Neuronal stem cell (in vitro differentiated cells): ENCODE results near the gene CD59.
A peak's percentile ranks its signal among the peaks of the same experiment; 100 is the strongest.

Experiments used
- DNase-seq: peaks from one replicate; pipeline ENCODE4 v3.0.0-alpha.2; 2013; ENCODE audit warnings: low spot score
- H2AFZ ChIP-seq: one replicate; pipeline ENCODE4 v1.6.1; 2013; ENCODE audit warnings: mild to moderate bottlenecking, low read length, inconsistent platforms
- H2AK5ac ChIP-seq: 2 replicates; pipeline ENCODE4 v1.6.1; 2013; ENCODE audit warnings: low read depth, mild to moderate bottlenecking, inconsistent platforms, low read length, moderate library complexity, mixed read lengths
- H2BK120ac ChIP-seq: 2 replicates; pipeline ENCODE4 v1.6.1; 2013; ENCODE audit warnings: low read depth, mild to moderate bottlenecking, inconsistent platforms, low read length, moderate library complexity, mixed read lengths
- H2BK12ac ChIP-seq: one replicate; pipeline ENCODE4 v1.6.1; 2013; ENCODE audit warnings: low read length, inconsistent platforms
- H2BK15ac ChIP-seq: 2 replicates; pipeline ENCODE4 v1.6.1; 2013; ENCODE audit warnings: mild to moderate bottlenecking, low read length, inconsistent platforms, mixed read lengths
- H2BK5ac ChIP-seq: one replicate; pipeline ENCODE4 v1.6.1; 2013; ENCODE audit warnings: inconsistent platforms, mild to moderate bottlenecking, low read length, moderate library complexity
- H3K14ac ChIP-seq: one replicate; pipeline ENCODE4 v1.6.1; 2013; ENCODE audit warnings: low read length, inconsistent platforms
- H3K18ac ChIP-seq: 2 replicates; pipeline ENCODE4 v1.6.1; 2013; ENCODE audit warnings: low read length, inconsistent platforms
- H3K23ac ChIP-seq: 2 replicates; pipeline ENCODE4 v1.6.1; 2013; ENCODE audit warnings: low read depth, mild to moderate bottlenecking, mixed read lengths, low read length, inconsistent platforms; ENCODE audit not compliant: poor library complexity
- H3K27ac ChIP-seq: replicated peaks from 3 replicates; pipeline ENCODE4 v1.5.1; 2013; ENCODE audit warnings: low read length, inconsistent platforms
- H3K27me3 ChIP-seq, 3 experiments: 2 replicates each; pipeline ENCODE4 v1.6.1; 2013; ENCODE audit warnings: low read length in 3 of 3, mild to moderate bottlenecking in 2 of 3, inconsistent platforms in 1 of 3, low read depth in 1 of 3, mixed read lengths in 1 of 3, moderate library complexity in 1 of 3; ENCODE audit not compliant: control insufficient read depth in 3 of 3, insufficient read depth in 3 of 3
- H3K36me3 ChIP-seq, 2 donors: replicated peaks in 1 of 2; 2 replicates each; pipeline ENCODE4 v1.6.1; 2013; ENCODE audit warnings: low read length in 2 of 2; ENCODE audit not compliant: control insufficient read depth in 2 of 2, insufficient read depth in 2 of 2
- H3K4ac ChIP-seq: 2 replicates; pipeline ENCODE4 v1.6.1; 2013; ENCODE audit warnings: inconsistent platforms, mild to moderate bottlenecking, low read length, moderate library complexity
- H3K4me1 ChIP-seq, 2 donors: 1 replicate in 1 of 2; 2 replicates in 1 of 2; pipeline ENCODE4 v1.6.1; 2013; ENCODE audit warnings: low read length in 2 of 2, low read depth in 1 of 2; ENCODE audit not compliant: control insufficient read depth in 2 of 2, insufficient read depth in 1 of 2
- H3K4me2 ChIP-seq: one replicate; pipeline ENCODE4 v1.6.1; 2013; ENCODE audit warnings: mild to moderate bottlenecking, low read length, inconsistent platforms; ENCODE audit not compliant: insufficient read depth, poor library complexity, severe bottlenecking
- H3K4me3 ChIP-seq, 2 donors: 2 replicates each; pipeline ENCODE4 v1.5.1; 2013; ENCODE audit warnings: low read length in 2 of 2, mild to moderate bottlenecking in 2 of 2, inconsistent platforms in 1 of 2, moderate library complexity in 1 of 2
- H3K79me1 ChIP-seq: one replicate; pipeline ENCODE4 v1.6.1; 2013; ENCODE audit warnings: low read depth, mild to moderate bottlenecking, inconsistent platforms, low read length, moderate library complexity
- H3K9ac ChIP-seq: one replicate; pipeline ENCODE4 v1.6.1; 2013; ENCODE audit warnings: mild to moderate bottlenecking, low read depth, low read length, inconsistent platforms; ENCODE audit not compliant: poor library complexity
- H3K9me3 ChIP-seq, 2 donors: replicated peaks in 1 of 2; 2 replicates each; pipeline versions ENCODE3 to v1.6.1; 2013; ENCODE audit warnings: low read length in 2 of 2, mild to moderate bottlenecking in 2 of 2, inconsistent platforms in 1 of 2, low read depth in 1 of 2, mixed read lengths in 1 of 2, moderate library complexity in 1 of 2; ENCODE audit not compliant: control insufficient read depth in 2 of 2, insufficient read depth in 1 of 2
- H4K8ac ChIP-seq: one replicate; pipeline ENCODE4 v1.6.1; 2013; ENCODE audit warnings: low read depth, mild to moderate bottlenecking, inconsistent platforms, low read length, moderate library complexity
- H4K91ac ChIP-seq: one replicate; pipeline ENCODE4 v1.6.1; 2013; ENCODE audit warnings: low read length, low read depth, mild to moderate bottlenecking, inconsistent platforms; ENCODE audit not compliant: poor library complexity
- WGBS, 2 donors: extraction: QIAGEN DNeasy Blood & Tissue Kit; methylation state at CpG; one replicate each; pipeline ENCODE4 v1.1.7; 2013; ENCODE audit warnings: missing lambda C conversion rate in 2 of 2, mixed read lengths in 1 of 2; ENCODE audit not compliant: insufficient read length in 2 of 2, insufficient replicate concordance in 1 of 2; ENCODE audit errors: extremely low coverage in 2 of 2; 5-methylcytosine and 5-hydroxymethylcytosine counted together

CD59 gene

DNA sequence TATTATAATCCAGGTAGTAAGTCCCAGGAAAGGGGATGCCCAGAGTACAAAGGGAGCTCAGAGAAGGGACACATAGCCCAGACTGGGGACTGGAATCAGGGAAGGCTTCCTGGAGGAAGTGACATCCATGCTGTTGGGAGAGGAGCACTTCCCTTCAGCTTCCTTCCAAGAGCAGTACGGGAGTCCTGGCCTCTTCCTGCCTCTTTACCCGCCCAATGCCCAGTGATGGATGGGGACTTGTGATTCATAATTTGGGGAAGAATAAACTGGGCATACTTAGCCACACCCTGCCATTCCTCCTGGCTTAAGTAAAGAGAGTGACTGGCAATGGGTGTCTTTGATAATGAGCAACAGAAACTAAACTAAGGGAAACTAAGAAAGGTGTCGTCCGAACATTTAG is 47.1 kb downstream of the CD59 start:
- no peak overlapping the region for H3K23ac ChIP-seq
- peaks cover 16 to 25% of the 10 kb centered on the region in 2 donors for H3K4me1 ChIP-seq
- no peak for DNase-seq
- no peak overlapping the region for H2BK5ac ChIP-seq
- WGBS, 2 donors, result no CpG with 5 or more reads among the region's 4 CpGs
- no peak overlapping the region for H2BK120ac ChIP-seq
- no peak overlapping the region for H3K18ac ChIP-seq
- no peak overlapping the region for H2AK5ac ChIP-seq
- no peak overlapping the region for H4K91ac ChIP-seq
- H2BK12ac ChIP-seq, result no peak overlapping the region
- H3K36me3 ChIP-seq, result no peaks in the 10 kb centered on the region
- H3K4me3 ChIP-seq, result no peak overlapping the region
- H3K4me2 ChIP-seq, result no peak overlapping the region
- H3K27me3 ChIP-seq, result no peaks in the 10 kb centered on the region
- H3K79me1 ChIP-seq, result no peaks in the 10 kb centered on the region
- no peak overlapping the region for H3K27ac ChIP-seq
- no peak overlapping the region for H2BK15ac ChIP-seq
- H2AFZ ChIP-seq, result no peak overlapping the region
- peaks cover 0 to 3% of the 10 kb centered on the region in 2 donors for H3K9me3 ChIP-seq
- no peak overlapping the region for H4K8ac ChIP-seq
- H3K9ac ChIP-seq, result no peak overlapping the region
- H3K4ac ChIP-seq, result no peak overlapping the region
- H3K14ac ChIP-seq, result no peak overlapping the region

DNA sequence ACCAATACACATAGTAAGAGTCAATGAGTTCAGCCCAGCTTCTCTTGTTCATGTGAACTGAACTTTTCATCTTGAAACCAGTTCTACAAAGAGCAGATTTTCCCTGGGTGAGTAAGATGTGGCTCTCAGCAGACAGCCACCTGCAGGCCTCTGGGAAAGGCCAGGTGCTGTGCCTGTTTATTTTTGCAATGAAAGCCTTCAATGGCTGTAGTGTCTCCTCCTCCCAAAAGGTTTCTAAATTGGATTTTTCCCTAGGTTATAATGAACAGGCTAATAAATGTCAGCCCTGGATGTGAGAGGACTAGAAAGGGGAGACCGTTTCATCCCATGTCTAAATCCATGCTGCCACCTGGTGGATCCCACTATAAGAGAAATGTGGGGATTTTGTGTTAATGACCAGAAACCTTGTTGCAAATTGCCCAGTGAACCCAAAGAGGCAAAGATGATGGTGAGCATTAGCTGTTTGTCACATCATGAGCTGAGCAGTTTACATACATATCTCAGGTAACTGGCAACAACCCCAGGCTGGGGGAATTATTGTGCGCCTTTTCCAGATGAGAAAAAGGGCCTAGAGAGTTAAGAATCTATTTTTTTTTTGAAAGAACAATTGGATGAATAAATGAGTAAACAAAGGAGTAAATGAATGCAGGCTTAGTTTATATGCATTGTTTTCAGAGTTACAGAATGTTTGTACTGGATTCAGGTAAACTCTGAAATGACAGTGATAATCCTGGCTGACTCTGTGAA is 48.3 kb downstream of the CD59 start:
- H3K36me3 ChIP-seq, result no peaks in the 10 kb centered on the region
- no peak overlapping the region for H2AFZ ChIP-seq
- H3K14ac ChIP-seq, result no peak overlapping the region
- H3K4ac ChIP-seq, result no peak overlapping the region
- H2BK120ac ChIP-seq, result no peak overlapping the region
- H4K91ac ChIP-seq, result no peak overlapping the region
- no peak overlapping the region for H3K4me2 ChIP-seq
- no peak overlapping the region for H3K4me3 ChIP-seq
- peaks cover 0 to 3% of the 10 kb centered on the region in 2 donors for H3K9me3 ChIP-seq
- H2BK5ac ChIP-seq, result no peak overlapping the region
- no peak overlapping the region for H3K9ac ChIP-seq
- peaks cover 17 to 28% of the 10 kb centered on the region in 2 donors for H3K4me1 ChIP-seq
- H4K8ac ChIP-seq, result no peak overlapping the region
- H3K27ac ChIP-seq, result no peak overlapping the region
- H2BK12ac ChIP-seq, result no peak overlapping the region
- H3K18ac ChIP-seq, result no peak overlapping the region
- no peak overlapping the region for H3K23ac ChIP-seq
- H2BK15ac ChIP-seq, result no peak overlapping the region
- H3K79me1 ChIP-seq, result no peaks in the 10 kb centered on the region
- H3K27me3 ChIP-seq, result no peaks in the 10 kb centered on the region
- no peak overlapping the region for H2AK5ac ChIP-seq
- peak; percentile 57 for DNase-seq
- no CpG with 5 or more reads among the region's 2 CpGs for WGBS, 2 donors

DNA sequence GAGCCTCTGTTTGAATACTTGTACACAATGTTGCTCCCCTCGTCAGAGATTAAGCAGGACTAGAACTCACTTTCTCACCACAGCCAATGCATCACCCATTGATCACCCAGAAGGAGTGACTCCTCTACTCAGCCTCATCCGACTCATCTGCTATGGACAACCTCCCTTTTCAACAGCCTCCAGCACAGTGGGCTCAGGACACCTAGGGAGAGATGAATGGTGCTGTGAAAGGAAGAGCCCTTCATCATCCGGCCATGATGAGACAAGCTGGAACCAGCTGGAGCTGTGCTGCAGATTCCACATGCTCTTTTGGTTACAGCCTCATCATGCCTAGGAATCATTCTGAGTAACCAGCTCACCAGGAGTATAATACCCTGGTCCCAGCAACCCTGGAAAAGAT is 51.1 kb downstream of the CD59 start:
- H2BK15ac ChIP-seq, result no peak overlapping the region
- peaks cover 0 to 3% of the 10 kb centered on the region in 2 donors for H3K9me3 ChIP-seq
- no CpG with 5 or more reads among the region's 3 CpGs for whole genome bisulfite sequencing, 2 donors

DNA sequence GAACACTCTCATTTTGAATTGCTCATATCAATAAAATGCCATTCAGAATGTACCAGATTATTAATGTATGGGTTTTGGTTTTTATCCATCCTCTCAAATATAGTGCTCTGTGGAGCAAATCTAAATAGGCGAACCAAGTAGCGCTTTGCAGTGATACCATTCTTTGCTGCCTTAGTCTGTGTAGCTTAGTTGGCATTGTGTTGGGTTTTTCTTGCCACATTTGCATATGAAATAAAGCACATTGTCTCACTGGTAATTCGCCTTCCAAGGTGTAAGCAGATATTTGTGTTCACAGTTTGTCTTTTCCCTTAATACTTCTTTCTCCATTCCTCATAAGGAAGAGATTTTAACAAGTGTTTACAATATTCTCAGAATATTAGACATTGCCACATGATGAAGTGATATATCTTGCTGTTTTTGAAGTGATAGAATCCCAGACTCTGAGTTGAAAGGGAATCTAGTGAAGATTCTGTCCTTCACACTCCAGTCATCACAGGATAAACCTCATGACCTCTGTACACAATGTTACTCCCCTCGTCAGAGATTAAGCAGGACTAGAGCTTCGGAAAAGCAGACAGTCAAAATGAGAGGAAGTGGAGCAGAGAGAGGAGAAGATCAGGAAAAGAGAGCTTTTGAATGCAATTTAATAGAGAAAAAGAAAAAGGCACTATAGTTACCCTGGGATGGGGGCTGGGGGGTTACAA is 52.1 kb downstream of the CD59 start:
- Histone ChIP-seq H3K23ac (no peak overlapping the region), H2BK120ac (no peak overlapping the region), H2AK5ac (no peak overlapping the region), H4K8ac (no peak overlapping the region), H3K36me3 (no peaks in the 10 kb centered on the region), H3K18ac (no peak overlapping the region), H3K27me3 (no peaks in the 10 kb centered on the region), H4K91ac (no peak overlapping the region), H3K14ac (no peak overlapping the region), H3K9ac (no peak overlapping the region), H2BK5ac (no peak overlapping the region), H3K4me3 (no peak overlapping the region), H3K79me1 (no peaks in the 10 kb centered on the region), H2AFZ (peak overlapping the region; percentile 72), H3K4me1 (peaks cover 4 to 14% of the 10 kb centered on the region in 2 donors), H3K4ac (no peak overlapping the region), H3K4me2 (no peak overlapping the region), H3K9me3 (peaks cover 0 to 3% of the 10 kb centered on the region in 2 donors), H3K27ac (no peak overlapping the region), H2BK15ac (no peak overlapping the region), H2BK12ac (no peak overlapping the region)
- no CpG with 5 or more reads among the region's 5 CpGs for WGBS, 2 donors
- DNase-seq, result no peak

More for the DNA sequence above, 51.1 kb downstream of the CD59 start:
- H3K23ac ChIP-seq, result no peak overlapping the region
- no peak overlapping the region for H3K14ac ChIP-seq
- H4K8ac ChIP-seq, result no peak overlapping the region
- H2AK5ac ChIP-seq, result no peak overlapping the region
- no peak overlapping the region for H2BK12ac ChIP-seq
- H2BK5ac ChIP-seq, result no peak overlapping the region
- H3K79me1 ChIP-seq, result no peaks in the 10 kb centered on the region
- no peak overlapping the region for H2AFZ ChIP-seq
- no peak overlapping the region for H3K27ac ChIP-seq
- H2BK120ac ChIP-seq, result no peak overlapping the region
- no peak overlapping the region for H3K4me2 ChIP-seq
- H3K18ac ChIP-seq, result no peak overlapping the region
- no peak for DNase-seq
- peaks cover 4 to 14% of the 10 kb centered on the region in 2 donors for H3K4me1 ChIP-seq
- no peak overlapping the region for H3K9ac ChIP-seq
- no peaks in the 10 kb centered on the region for H3K27me3 ChIP-seq
- H3K36me3 ChIP-seq, result no peaks in the 10 kb centered on the region
- no peak overlapping the region for H3K4ac ChIP-seq
- H3K4me3 ChIP-seq, result no peak overlapping the region
- H4K91ac ChIP-seq, result no peak overlapping the region
